Keratinocyte (primary cell): Measurements from ENCODE around the gene ZNF644. TPM values are rescaled to one million over a fixed set of nuclear protein-coding genes. Genes with fewer than 3 reads are reported as not detected.

Experiments
- DNase-seq: peaks from one replicate; pipeline ENCODE4 v3.0.0-alpha.2; 2011; ENCODE audit warnings: low read depth, missing footprints, low spot score
- FAIRE-seq: peaks from 2 replicates; lab custom pipeline; 2011; peaks lifted over from hg19 to GRCh38; lab: Jason Lieb, UNC
- H2AFZ ChIP-seq: 2 replicates; pipeline ENCODE4 v1.6.0; 2012; ENCODE audit warnings: low read length, control low read depth, inconsistent platforms; ENCODE audit not compliant: control insufficient read depth
- H3K27ac ChIP-seq: 2 replicates; pipeline ENCODE4 v1.5.1; 2011; ENCODE audit warnings: low read length; ENCODE audit not compliant: control insufficient read depth, insufficient read depth
- H3K27me3 ChIP-seq: 3 replicates; pipeline ENCODE4 v1.6.0; 2011; ENCODE audit warnings: low read length; ENCODE audit not compliant: control insufficient read depth, insufficient read depth; ENCODE audit errors: extremely low read depth
- H3K36me3 ChIP-seq, 2 experiments: 2 replicates in 1 of 2; 3 replicates in 1 of 2; pipeline ENCODE4 v1.5.1; 2011; ENCODE audit warnings: low read length in 2 of 2, mild to moderate bottlenecking in 1 of 2; ENCODE audit not compliant: control insufficient read depth in 2 of 2, insufficient read depth in 2 of 2; ENCODE audit errors: extremely low read depth in 1 of 2
- H3K4me1 ChIP-seq: 3 replicates; pipeline ENCODE4 v1.5.1; 2011; ENCODE audit warnings: low read length; ENCODE audit not compliant: control insufficient read depth, insufficient read depth; ENCODE audit errors: extremely low read depth
- H3K4me2 ChIP-seq: 3 replicates; pipeline ENCODE4 v1.6.0; 2011; ENCODE audit warnings: low read depth, low read length; ENCODE audit not compliant: control insufficient read depth, insufficient read depth; ENCODE audit errors: extremely low read depth
- H3K4me3 ChIP-seq, 3 experiments: fragments of 200-600 bp in 1 of 3; sonication (generic) in 1 of 3; 2 replicates in 2 of 3; 3 replicates in 1 of 3; pipeline ENCODE4 v1.5.1; 2011 to 2016; ENCODE audit warnings: low read length in 3 of 3, mild to moderate bottlenecking in 3 of 3, control low read depth in 2 of 3, inconsistent platforms in 1 of 3, low read depth in 1 of 3, mixed read lengths in 1 of 3, mixed run types in 1 of 3, moderate library complexity in 1 of 3; ENCODE audit not compliant: control insufficient read depth in 2 of 3, insufficient read depth in 2 of 3; ENCODE audit errors: extremely low read depth in 1 of 3
- H3K79me2 ChIP-seq: 2 replicates; pipeline ENCODE4 v1.6.0; 2012; ENCODE audit warnings: low read length; ENCODE audit not compliant: control insufficient read depth, insufficient read depth
- H3K9ac ChIP-seq: 3 replicates; pipeline ENCODE4 v1.6.0; 2011; ENCODE audit warnings: low read length; ENCODE audit not compliant: control insufficient read depth, insufficient read depth; ENCODE audit errors: extremely low read depth
- H3K9me1 ChIP-seq: 3 replicates; pipeline ENCODE4 v1.6.0; 2011; ENCODE audit warnings: low read length; ENCODE audit not compliant: control insufficient read depth, insufficient read depth; ENCODE audit errors: extremely low read depth
- H3K9me3 ChIP-seq: 2 replicates; pipeline ENCODE4 v1.5.1; 2012; ENCODE audit warnings: low read depth, low read length; ENCODE audit not compliant: control insufficient read depth
- H4K20me1 ChIP-seq: 3 replicates; pipeline ENCODE4 v1.6.0; 2011; ENCODE audit warnings: low read length; ENCODE audit not compliant: control insufficient read depth, insufficient read depth; ENCODE audit errors: extremely low read depth
- CTCF ChIP-seq, 3 experiments: IDR thresholded peaks in 1 of 3; conservative IDR thresholded peaks in 1 of 3; optimal IDR thresholded peaks in 1 of 3; 2 replicates in 2 of 3; 3 replicates in 1 of 3; pipeline versions ENCODE3 to v1.5.1; 2011; ENCODE audit warnings: low read length in 3 of 3, mild to moderate bottlenecking in 3 of 3, moderate library complexity in 2 of 3, control low read depth in 1 of 3, inconsistent platforms in 1 of 3; ENCODE audit not compliant: insufficient read depth in 2 of 3; ENCODE audit errors: extremely low read depth in 1 of 3
- EZH2 ChIP-seq: IDR thresholded peaks from one replicate; pipeline ENCODE4 v1.6.1; 2012; ENCODE audit warnings: inconsistent platforms, mild to moderate bottlenecking, low read length, moderate library complexity
- dilution Hi-C: fragments of 300-500 bp; cut with MboI; formaldehyde crosslinking; loops from one replicate; pipeline ENCODE4 v1.7.0; 2020; ENCODE audit warnings: low sequenced_read_pairs; ENCODE audit not compliant: extremely low pct_ligation_motif_present
- polyA plus RNA-seq, 5 experiments: library from polyadenylated mRNA; depleted of rRNA in 3 of 5; stranded (reverse) in 3 of 5; stranded (forward) in 1 of 5; unstranded in 1 of 5; fragments of >200 nt; gene quantifications; 1 replicate in 1 of 5; 2 replicates in 3 of 5; 3 replicates in 1 of 5; pipeline versions ENCODE4 v1.2.1 to v1.2.3, GENCODE V29; 2011 to 2012; ENCODE audit warnings: missing spikeins in 2 of 5, low read depth in 1 of 5, low replicate concordance in 1 of 5

Gene ZNF644
- polyA plus RNA-seq, 1 donor (not counting 4 experiments of a cell fraction or from before 2014, with no cell fraction given) = 19.1 TPM

- Histone ChIP-seq H2AFZ (no peak overlapping the region), H3K27ac (no peak overlapping the region), H3K4me1 (no peaks in the 10 kb centered on the region), H3K9me1 (no peaks in the 10 kb centered on the region), H3K79me2 (peaks cover 39% of the 10 kb centered on the region), H3K9me3 (no peaks in the 10 kb centered on the region), H3K36me3 (peaks cover 5 to 9% of the 10 kb centered on the region in 2 experiments), H3K27me3 (no peaks in the 10 kb centered on the region), H3K4me3 (no peak overlapping the region), H3K4me2 (no peak overlapping the region), H4K20me1 (no peaks in the 10 kb centered on the region), H3K9ac (no peak overlapping the region)
- dilution Hi-C loops = no loop called here
- TF ChIP-seq CTCF (optimal IDR thresholded peaks at IDR 0.05 in 1 of 3, IDR thresholded peaks at IDR 0.05 in 1 of 3, conservative IDR thresholded peaks at IDR 0.05 in 1 of 3; ENCODE audit: extremely low read depth in 1 of 3, insufficient read depth in 2 of 3, low read length in 3 of 3) = no peak
- no peak for DNase-seq
- FAIRE-seq = no peak
These were observed 77.9 kb downstream of the ZNF644 start for GRCh38 chr1:90943966-90944365.

- H3K4me3 ChIP-seq = no peak overlapping the region
- no peaks in the 10 kb centered on the region for H3K27me3 ChIP-seq
- peaks cover 2% of the 10 kb centered on the region for H3K4me1 ChIP-seq
- no peak overlapping the region for H3K27ac ChIP-seq
- dilution Hi-C loops = no loop called here
- no peaks in the 10 kb centered on the region for H3K9me3 ChIP-seq
- TF ChIP-seq CTCF (optimal IDR thresholded peaks at IDR 0.05 in 1 of 3, IDR thresholded peaks at IDR 0.05 in 1 of 3, conservative IDR thresholded peaks at IDR 0.05 in 1 of 3; ENCODE audit: extremely low read depth in 1 of 3, insufficient read depth in 2 of 3, low read length in 3 of 3) (no peak), EZH2 (no peak)
- H3K9ac ChIP-seq = no peak overlapping the region
- H4K20me1 ChIP-seq = no peaks in the 10 kb centered on the region
- H3K9me1 ChIP-seq = no peaks in the 10 kb centered on the region
- DNase-seq (no peak), FAIRE-seq (no peak)
- H3K36me3 ChIP-seq = peaks cover 6 to 9% of the 10 kb centered on the region in 2 experiments
- no peak overlapping the region for H3K4me2 ChIP-seq
- H3K79me2 ChIP-seq = peaks cover 25% of the 10 kb centered on the region
- H2AFZ ChIP-seq = no peak overlapping the region
These were observed 81.1 kb downstream of the ZNF644 start for GRCh38 chr1:90940746-90941145.
